Naive B cell (primary cell): Measurements from ENCODE around the gene DGKQ. TPM values are rescaled to one million over a fixed set of nuclear protein-coding genes. Genes with fewer than 3 reads are reported as not detected.

Experiments
- ATAC-seq, 2 donors: fragments of 150-1000 bp; cut with Tn5 transposase; 2 replicates each; pipeline ENCODE4 v1.10.0; 2021; ENCODE audit warnings: low read depth in 2 of 2, mild to moderate bottlenecking in 2 of 2, moderate library complexity in 2 of 2
- DNase-seq: peaks from one replicate; pipeline ENCODE4 v3.0.0; 2022
- H3K27ac Mint-ChIP-seq, 6 donors: one replicate each; pipeline ENCODE4 v1.8.0; 2020 to 2022; ENCODE audit warnings: mild to moderate bottlenecking in 6 of 6, mixed read lengths in 6 of 6, moderate library complexity in 5 of 6, inconsistent platforms in 2 of 6
- H3K27me3 Mint-ChIP-seq, 3 donors: one replicate each; pipeline ENCODE4 v1.8.0; 2021 to 2022; ENCODE audit warnings: mixed read lengths in 3 of 3, mild to moderate bottlenecking in 1 of 3
- H3K36me3 Mint-ChIP-seq, 2 donors: one replicate each; pipeline ENCODE4 v1.8.0; 2020 to 2022; ENCODE audit warnings: mixed read lengths in 2 of 2, inconsistent platforms in 1 of 2, mild to moderate bottlenecking in 1 of 2
- H3K4me1 Mint-ChIP-seq, 3 donors: one replicate each; pipeline ENCODE4 v1.8.0; 2020 to 2022; ENCODE audit warnings: mixed read lengths in 3 of 3, inconsistent platforms in 1 of 3, mild to moderate bottlenecking in 1 of 3, moderate library complexity in 1 of 3
- H3K4me3 Mint-ChIP-seq, 8 donors: one replicate each; pipeline ENCODE4 v1.8.0; 2020 to 2022; ENCODE audit warnings: mild to moderate bottlenecking in 8 of 8, mixed read lengths in 8 of 8, moderate library complexity in 8 of 8, inconsistent platforms in 2 of 8
- H3K9me3 Mint-ChIP-seq, 7 donors: one replicate each; pipeline ENCODE4 v1.8.0; 2020 to 2022; ENCODE audit warnings: mixed read lengths in 7 of 7, mild to moderate bottlenecking in 5 of 7, inconsistent platforms in 2 of 7, moderate library complexity in 1 of 7
- polyA plus RNA-seq, 6 donors: library from polyadenylated mRNA; unstranded; fragments of 300-500 nt; fragmentation: Illumina TruSeq; gene quantifications; one replicate each; pipeline ENCODE4 v1.2.3, GENCODE V29; 2021; ENCODE audit warnings: low read depth in 6 of 6

DGKQ gene
- polyA plus RNA-seq, 6 donors from 2014 or later, result 1.6 to 11.9 (median 4.1) TPM

GRCh38 chr4:915595-915994 lies 57.8 kb downstream of the DGKQ start:
- H3K27me3 Mint-ChIP-seq, result no peaks in the 10 kb centered on the region
- peaks cover 0 to 4% (median 0%) of the 10 kb centered on the region in 7 donors for H3K9me3 Mint-ChIP-seq
- H3K36me3 Mint-ChIP-seq, result peaks cover 0 to 7% of the 10 kb centered on the region in 2 donors
- peak overlapping the region; percentile 53 to 90 (median 80) for H3K4me3 Mint-ChIP-seq
- peaks cover 53 to 62% (median 61%) of the 10 kb centered on the region in 3 donors for H3K4me1 Mint-ChIP-seq
- DNase-seq (no peak), ATAC-seq (peak; percentile 59 to 67)
- H3K27ac Mint-ChIP-seq, result peak overlapping the region in 5 of 6 donors; percentile 5 to 81 (median 79)

- peaks cover 49 to 59% (median 58%) of the 10 kb centered on the region in 3 donors for H3K4me1 Mint-ChIP-seq
- ATAC-seq, result peak; percentile 87 to 92
Measured at GRCh38 chr4:915041-915474, 58.3 kb downstream of the DGKQ start.

DNA sequence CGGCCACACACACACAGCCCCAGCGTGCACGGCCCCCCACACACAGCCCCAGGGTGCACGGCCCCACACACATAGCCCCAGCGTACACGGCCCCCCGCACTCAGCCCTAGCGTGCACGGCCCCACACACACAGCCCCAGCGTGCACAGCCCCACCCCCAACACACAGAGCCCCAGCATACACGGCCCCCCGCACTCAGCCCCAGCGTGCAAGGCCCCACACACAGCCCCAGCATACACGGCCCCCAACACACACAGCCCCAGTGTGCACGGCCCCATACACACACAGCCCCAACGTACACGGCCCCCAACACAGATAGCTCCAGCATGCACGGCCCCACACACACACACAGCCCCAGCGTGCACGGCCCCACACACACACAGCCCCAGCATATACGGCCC lies 58.8 kb downstream of the DGKQ start:
- Mint-ChIP-seq H3K36me3 (peaks cover 0 to 7% of the 10 kb centered on the region in 2 donors), H3K4me1 (peaks cover 45 to 54% (median 54%) of the 10 kb centered on the region in 3 donors), H3K27ac (peak overlapping the region in 1 of 6 donors; percentile 54), H3K4me3 (peak overlapping the region in 4 of 8 donors; percentile 54 to 89 (median 77)), H3K27me3 (no peaks in the 10 kb centered on the region), H3K9me3 (peaks cover 0 to 2% (median 0%) of the 10 kb centered on the region in 7 donors)
- ATAC-seq (no peak), DNase-seq (no peak)

More at GRCh38 chr4:915041-915474, 58.3 kb downstream of the DGKQ start:
- Mint-ChIP-seq H3K36me3 (peaks cover 0 to 7% of the 10 kb centered on the region in 2 donors), H3K9me3 (peaks cover 0 to 4% (median 0%) of the 10 kb centered on the region in 7 donors), H3K27ac (peak overlapping the region in 5 of 6 donors; percentile 26 to 79 (median 69)), H3K4me3 (peak overlapping the region; percentile 53 to 90 (median 80)), H3K27me3 (no peaks in the 10 kb centered on the region)
- DNase-seq, result peak; percentile 30

GRCh38 chr4:913280-913618 lies 60.1 kb downstream of the DGKQ start:
- Mint-ChIP-seq H3K27ac (no peak overlapping the region), H3K4me1 (peaks cover 39 to 45% (median 41%) of the 10 kb centered on the region in 3 donors), H3K9me3 (peaks cover 0 to 2% (median 0%) of the 10 kb centered on the region in 7 donors), H3K4me3 (peak overlapping the region in 1 of 8 donors; percentile 20), H3K27me3 (no peaks in the 10 kb centered on the region), H3K36me3 (peaks cover 0 to 7% of the 10 kb centered on the region in 2 donors)
- DNase-seq (no peak), ATAC-seq (no peak)

GRCh38 chr4:912548-913279 lies 60.7 kb downstream of the DGKQ start:
- H3K4me1 Mint-ChIP-seq, result peaks cover 34 to 39% (median 37%) of the 10 kb centered on the region in 3 donors
- peak overlapping the region in 1 of 6 donors; percentile 86 for H3K27ac Mint-ChIP-seq
- no peaks in the 10 kb centered on the region for H3K9me3 Mint-ChIP-seq
- DNase-seq (no peak), ATAC-seq (no peak)
- peaks cover 0 to 7% of the 10 kb centered on the region in 2 donors for H3K36me3 Mint-ChIP-seq
- peak overlapping the region in 1 of 8 donors; percentile 80 for H3K4me3 Mint-ChIP-seq
- H3K27me3 Mint-ChIP-seq, result no peaks in the 10 kb centered on the region

DNA sequence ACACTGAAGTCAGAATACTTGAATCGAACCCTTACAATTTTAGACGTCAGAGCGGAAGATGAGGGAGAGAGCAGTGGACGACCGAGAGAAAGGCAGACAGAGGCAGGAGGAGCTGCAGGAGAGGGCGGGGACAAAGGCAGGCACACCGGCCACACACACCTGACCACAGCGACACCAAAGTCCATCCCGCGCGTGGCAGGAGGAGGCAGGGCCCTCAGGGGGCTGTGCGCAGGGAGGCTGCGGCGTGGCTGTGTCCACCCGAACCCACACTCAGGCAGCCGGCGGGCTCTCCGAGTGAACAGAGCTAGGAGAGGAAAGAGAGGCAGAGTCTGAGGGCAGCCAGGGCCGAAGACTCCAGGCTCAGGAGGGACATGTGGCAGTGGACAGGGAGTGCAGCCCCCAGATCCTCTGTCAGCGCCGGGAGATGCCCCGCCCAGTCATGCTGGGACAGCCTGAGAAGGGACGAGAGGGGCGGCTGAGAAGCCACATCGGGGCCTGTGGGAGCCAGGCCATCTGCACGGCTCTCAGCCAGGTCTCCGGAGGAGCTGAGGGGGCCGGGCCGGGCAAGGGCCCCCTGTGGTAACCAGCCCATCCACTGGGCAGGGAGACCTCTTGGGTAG lies 61.4 kb downstream of the DGKQ start:
- peak overlapping the region in 2 of 6 donors; percentile 76 to 90 for H3K27ac Mint-ChIP-seq
- no peaks in the 10 kb centered on the region for H3K27me3 Mint-ChIP-seq
- peaks cover 28 to 34% (median 30%) of the 10 kb centered on the region in 3 donors for H3K4me1 Mint-ChIP-seq
- ATAC-seq, result no peak
- no peak for DNase-seq
- H3K36me3 Mint-ChIP-seq, result peaks cover 0 to 7% of the 10 kb centered on the region in 2 donors
- H3K9me3 Mint-ChIP-seq, result no peaks in the 10 kb centered on the region
- peak overlapping the region in 1 of 8 donors; percentile 80 for H3K4me3 Mint-ChIP-seq

GRCh38 chr4:911221-911751 lies 62.1 kb downstream of the DGKQ start:
- no peak for ATAC-seq
- peak overlapping the region in 3 of 6 donors; percentile 47 to 79 (median 76) for H3K27ac Mint-ChIP-seq
- H3K4me3 Mint-ChIP-seq, result no peak overlapping the region
- peaks cover 0 to 7% of the 10 kb centered on the region in 2 donors for H3K36me3 Mint-ChIP-seq
- H3K27me3 Mint-ChIP-seq, result no peaks in the 10 kb centered on the region
- no peaks in the 10 kb centered on the region for H3K9me3 Mint-ChIP-seq
- DNase-seq, result no peak
- H3K4me1 Mint-ChIP-seq, result peaks cover 27 to 29% (median 28%) of the 10 kb centered on the region in 3 donors

DNA sequence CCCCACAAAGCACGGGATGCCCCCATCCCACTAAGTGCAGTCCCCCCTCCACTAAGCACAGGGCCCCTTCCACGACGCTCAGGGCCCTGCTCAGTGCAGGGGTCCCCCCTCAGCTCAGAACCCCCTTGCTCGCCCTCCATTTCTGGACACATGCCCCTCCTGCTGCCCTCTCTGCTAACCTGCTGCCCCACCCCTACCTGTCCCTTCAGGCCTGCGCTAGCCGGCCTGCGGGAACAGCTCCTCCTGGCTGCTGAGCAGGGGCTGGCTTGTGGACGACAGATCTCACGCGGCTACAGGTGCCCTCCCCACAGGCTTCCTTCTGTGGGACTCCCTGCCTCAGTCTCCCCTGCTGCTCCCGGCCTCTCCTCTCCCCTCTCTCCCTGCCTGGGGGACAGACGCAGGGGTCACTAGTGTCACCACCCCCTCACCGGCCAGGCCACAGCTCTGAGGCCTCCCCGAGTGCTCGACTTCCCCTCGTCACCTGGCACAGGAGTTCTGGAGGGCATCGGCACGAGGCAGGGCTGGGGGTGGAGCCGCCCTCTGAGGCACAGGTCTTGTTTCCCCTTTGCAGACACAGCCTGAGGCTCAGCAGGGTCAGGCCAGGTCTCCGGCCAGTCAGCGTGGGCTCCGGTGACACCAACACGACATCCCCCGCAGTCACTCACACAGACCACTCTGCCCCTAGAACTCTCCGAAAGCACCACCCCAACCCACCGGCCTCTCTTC lies 62.8 kb downstream of the DGKQ start:
- Mint-ChIP-seq H3K27me3 (no peaks in the 10 kb centered on the region), H3K27ac (peak overlapping the region in 4 of 6 donors; percentile 38 to 84 (median 76)), H3K4me3 (peak overlapping the region in 1 of 8 donors; percentile 47), H3K36me3 (peaks cover 0 to 7% of the 10 kb centered on the region in 2 donors), H3K9me3 (no peaks in the 10 kb centered on the region), H3K4me1 (peaks cover 21 to 24% (median 22%) of the 10 kb centered on the region in 3 donors)
- no peak for ATAC-seq
- DNase-seq, result no peak

GRCh38 chr4:909821-910220 lies 63.5 kb downstream of the DGKQ start:
- Mint-ChIP-seq H3K9me3 (no peaks in the 10 kb centered on the region), H3K36me3 (peaks cover 0 to 7% of the 10 kb centered on the region in 2 donors), H3K4me1 (peaks cover 14 to 17% (median 15%) of the 10 kb centered on the region in 3 donors), H3K27me3 (no peaks in the 10 kb centered on the region), H3K4me3 (no peak overlapping the region), H3K27ac (peak overlapping the region in 1 of 6 donors; percentile 49)
- ATAC-seq (no peak), DNase-seq (no peak)

- Mint-ChIP-seq H3K27me3 (no peaks in the 10 kb centered on the region), H3K9me3 (no peaks in the 10 kb centered on the region), H3K4me1 (peaks cover 10 to 14% (median 11%) of the 10 kb centered on the region in 3 donors), H3K4me3 (no peak overlapping the region), H3K36me3 (peaks cover 0 to 7% of the 10 kb centered on the region in 2 donors), H3K27ac (peak overlapping the region in 4 of 6 donors; percentile 22 to 78 (median 62))
- ATAC-seq (no peak), DNase-seq (no peak)
Measured at GRCh38 chr4:909131-909571, 64.2 kb downstream of the DGKQ start.
